ENCODE data around the gene KLHL28.

DNA sequence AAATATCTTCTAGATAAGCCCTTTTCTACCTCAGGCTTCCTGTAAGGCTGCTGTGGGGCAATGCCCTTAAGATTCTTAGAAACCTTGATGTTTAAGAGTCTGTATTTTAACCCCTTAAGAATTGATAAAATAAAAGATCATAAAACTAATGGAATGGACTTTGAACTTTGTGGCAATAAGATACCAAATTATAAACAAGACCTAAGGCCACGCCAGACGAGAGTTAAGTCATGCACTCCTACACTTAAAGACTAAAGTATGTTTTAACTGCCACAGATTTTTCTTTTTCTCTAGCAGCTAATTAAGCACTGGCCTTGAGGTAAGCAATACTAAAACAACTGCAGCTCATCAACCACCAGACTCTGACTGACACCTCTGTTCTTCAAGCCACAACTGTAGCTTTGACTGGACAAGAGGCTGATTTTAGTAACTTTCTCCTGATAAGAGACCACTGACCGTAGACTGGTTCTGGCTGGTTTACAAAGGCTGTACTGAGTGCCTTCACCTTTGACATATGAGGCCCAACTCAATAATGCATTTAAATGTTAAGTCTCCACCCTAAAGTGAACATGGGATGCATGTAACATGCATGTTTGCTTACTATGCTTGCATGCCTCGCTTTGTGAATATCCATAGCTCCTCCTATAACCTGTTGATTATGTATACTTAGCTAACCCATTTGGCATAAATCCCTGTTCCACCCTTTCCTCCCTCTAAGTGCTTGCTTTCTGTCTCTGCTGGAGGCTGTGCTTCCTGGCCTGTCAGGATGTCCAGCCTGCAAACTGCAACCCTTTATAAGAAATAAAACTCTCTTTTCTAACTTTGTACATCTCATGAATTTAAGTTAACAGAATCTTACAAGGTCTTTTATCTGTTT, 71.9 kb downstream of the KLHL28 start:
- no peak for TF ChIP-seq POLR2A (IDR thresholded peaks at IDR 0.05)
- TF ChIP-seq, protein P1, sequence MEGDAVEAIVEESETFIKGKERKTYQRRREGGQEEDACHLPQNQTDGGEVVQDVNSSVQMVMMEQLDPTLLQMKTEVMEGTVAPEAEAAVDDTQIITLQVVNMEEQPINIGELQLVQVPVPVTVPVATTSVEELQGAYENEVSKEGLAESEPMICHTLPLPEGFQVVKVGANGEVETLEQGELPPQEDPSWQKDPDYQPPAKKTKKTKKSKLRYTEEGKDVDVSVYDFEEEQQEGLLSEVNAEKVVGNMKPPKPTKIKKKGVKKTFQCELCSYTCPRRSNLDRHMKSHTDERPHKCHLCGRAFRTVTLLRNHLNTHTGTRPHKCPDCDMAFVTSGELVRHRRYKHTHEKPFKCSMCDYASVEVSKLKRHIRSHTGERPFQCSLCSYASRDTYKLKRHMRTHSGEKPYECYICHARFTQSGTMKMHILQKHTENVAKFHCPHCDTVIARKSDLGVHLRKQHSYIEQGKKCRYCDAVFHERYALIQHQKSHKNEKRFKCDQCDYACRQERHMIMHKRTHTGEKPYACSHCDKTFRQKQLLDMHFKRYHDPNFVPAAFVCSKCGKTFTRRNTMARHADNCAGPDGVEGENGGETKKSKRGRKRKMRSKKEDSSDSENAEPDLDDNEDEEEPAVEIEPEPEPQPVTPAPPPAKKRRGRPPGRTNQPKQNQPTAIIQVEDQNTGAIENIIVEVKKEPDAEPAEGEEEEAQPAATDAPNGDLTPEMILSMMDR (IDR thresholded peaks at IDR 0.05) = no peak
- no peak for TF ChIP-seq EP300 (IDR thresholded peaks at IDR 0.05)
